GM19351 (cell line): ENCODE measurements around the gene PRR30.
"Not testable (repeated sequence)": the region's sequence is repeated elsewhere in the genome, so short reads cannot be mapped to it uniquely, and the experiment has no call there.

ENCODE experiments used
- ATAC-seq: cut with Tn5 transposase; IDR thresholded peaks from one replicate; pipeline ENCODE4 v1.9.1; 2021; ENCODE audit warnings: mild to moderate bottlenecking, moderate library complexity; ENCODE audit not compliant: unreplicated experiment

The PRR30 gene

GRCh38 chr2:27130396-27130795, 8.8 kb downstream of the PRR30 start:
- no peak for ATAC-seq

- no peak for ATAC-seq
Measured at GRCh38 chr2:27128668-27129571, 10.3 kb downstream of the PRR30 start.

- ATAC-seq = no peak
Measured at GRCh38 chr2:27127883-27128667, 11.1 kb downstream of the PRR30 start.

- no peak for ATAC-seq
Measured at GRCh38 chr2:27126252-27126710, 12.9 kb downstream of the PRR30 start.

- no peak for ATAC-seq
Measured at GRCh38 chr2:27125104-27125503, 14.1 kb downstream of the PRR30 start.

- no peak for ATAC-seq
Measured at GRCh38 chr2:27123302-27124150, 15.7 kb downstream of the PRR30 start, which contains the start of gene ABHD1. Gene ABHD1, plus strand, starts transcription at chr2:27123815. Its CDS starts 134 bp downstream, at chr2:27123949.

- no peak for ATAC-seq
Measured at GRCh38 chr2:27122791-27123190, 16.4 kb downstream of the PRR30 start.

- ATAC-seq = no peak
Measured at GRCh38 chr2:27121906-27122305, 17.3 kb downstream of the PRR30 start.

- not testable (repeated sequence) for ATAC-seq
Measured at GRCh38 chr2:27119330-27119670, 19.9 kb downstream of the PRR30 start.

- no peak for ATAC-seq
Measured at GRCh38 chr2:27118525-27119329, 20.5 kb downstream of the PRR30 start, which contains the start of gene CGREF1. Gene CGREF1, minus strand, starts transcription at chr2:27119128. Its CDS starts 14,762 bp downstream, at chr2:27104366.

GRCh38 chr2:27117995-27118524, 21.1 kb downstream of the PRR30 start:
- no peak for ATAC-seq

GRCh38 chr2:27115519-27115918, 23.7 kb downstream of the PRR30 start:
- no peak for ATAC-seq

- not testable (repeated sequence) for ATAC-seq
Measured at GRCh38 chr2:27111392-27112078, 27.7 kb downstream of the PRR30 start.

GRCh38 chr2:27110603-27111352, 28.4 kb downstream of the PRR30 start:
- ATAC-seq = not testable (repeated sequence)

- ATAC-seq = no peak
Measured at GRCh38 chr2:27109083-27109482, 30.1 kb downstream of the PRR30 start.

GRCh38 chr2:27108221-27108620, 31.0 kb downstream of the PRR30 start:
- ATAC-seq = no peak

- no peak for ATAC-seq
Measured at GRCh38 chr2:27105981-27106380, 33.2 kb downstream of the PRR30 start.

- ATAC-seq = no peak
Measured at GRCh38 chr2:27102329-27102728, 36.9 kb downstream of the PRR30 start.
